Panc1 (cell line): ENCODE results near the gene SRRM5. TPM values are rescaled to one million over a fixed set of nuclear protein-coding genes. Genes with fewer than 3 reads are reported as not detected.

ENCODE experiments used
- ATAC-seq: fragments of 200-7000 bp; cut with Tn5 transposase; 2 replicates; pipeline ENCODE4 v1.9.1; 2020; ENCODE audit warnings: mild to moderate bottlenecking, moderate library complexity
- BruUV-seq: library from RNA; stranded (reverse); fragments of 400-500 nt; replicated peaks from 2 replicates; lab custom pipeline; 2021; lab: Mats Ljungman, UMichigan
- CTCF ChIA-PET: fragments of 300-600 bp; sonication (Branson Sonifier 250); formaldehyde crosslinking; loops from one replicate; lab custom pipeline; 2022; ENCODE audit warnings: antibody characterized with exemption; lab: Charles Lee
- POLR2A ChIA-PET: fragments of 300-600 bp; sonication (Branson Sonifier 250); formaldehyde crosslinking; loops from one replicate; lab custom pipeline; 2022; ENCODE audit warnings: antibody characterized with exemption; lab: Charles Lee
- DNase-seq: peaks from one replicate; pipeline ENCODE4 v3.0.0-alpha.2; 2010; ENCODE audit warnings: low read depth, low spot score
- H3K27ac ChIP-seq: 2 replicates; pipeline ENCODE4 v1.5.1; 2011; ENCODE audit warnings: mild to moderate bottlenecking, low read length, inconsistent platforms
- H3K27me3 ChIP-seq: fragments of 200-500 bp; sonication (Bioruptor generic); 2 replicates; pipeline ENCODE4 v1.6.0; 2014; ENCODE audit warnings: low read length, inconsistent platforms; ENCODE audit not compliant: control insufficient read depth, insufficient read depth
- H3K36me3 ChIP-seq: fragments of 200-500 bp; sonication (Bioruptor generic); 2 replicates; pipeline ENCODE4 v1.5.1; 2014; ENCODE audit warnings: inconsistent platforms, mild to moderate bottlenecking, low read length, moderate library complexity; ENCODE audit not compliant: control insufficient read depth, insufficient read depth
- H3K4me1 ChIP-seq: 2 replicates; pipeline ENCODE4 v1.5.1; 2011; ENCODE audit warnings: inconsistent platforms, mild to moderate bottlenecking, low read length, moderate library complexity; ENCODE audit not compliant: control insufficient read depth, insufficient read depth
- H3K4me3 ChIP-seq, 2 experiments: 2 replicates each; pipeline ENCODE4 v1.5.1; 2011 to 2012; ENCODE audit warnings: low read depth in 2 of 2, low read length in 2 of 2, mild to moderate bottlenecking in 2 of 2, inconsistent platforms in 1 of 2, moderate library complexity in 1 of 2
- H3K9me3 ChIP-seq: fragments of 200-500 bp; sonication (Bioruptor generic); 2 replicates; pipeline ENCODE4 v1.5.1; 2014; ENCODE audit warnings: low read depth, mild to moderate bottlenecking, inconsistent platforms, low read length, moderate library complexity; ENCODE audit not compliant: control insufficient read depth, insufficient read depth
- CTCF ChIP-seq: fragments of 450-650 bp; IDR thresholded peaks from 2 replicates; pipeline ENCODE4 v1.5.1; 2017; ENCODE audit warnings: mild to moderate bottlenecking
- POLR2AphosphoS5 ChIP-seq: IDR thresholded peaks from 2 replicates; pipeline ENCODE4 v1.6.1; 2012; ENCODE audit warnings: mild to moderate bottlenecking, low read depth, low read length, moderate library complexity
- REST ChIP-seq, 2 experiments: IDR thresholded peaks; 2 replicates each; pipeline ENCODE4 v1.6.1; 2011 to 2012; ENCODE audit warnings: low read depth in 2 of 2, control low read depth in 1 of 2, low read length in 1 of 2, mild to moderate bottlenecking in 1 of 2, moderate library complexity in 1 of 2; ENCODE audit not compliant: insufficient read depth in 1 of 2
- SIN3A ChIP-seq: IDR thresholded peaks from 2 replicates; pipeline ENCODE4 v1.6.1; 2012; ENCODE audit warnings: low read depth, mild to moderate bottlenecking, low read length, moderate library complexity, borderline replicate concordance; ENCODE audit not compliant: insufficient read depth
- TCF7L2 ChIP-seq: IDR thresholded peaks from 2 replicates; pipeline ENCODE4 v1.6.1; 2011; ENCODE audit warnings: mild to moderate bottlenecking, low read depth, low read length, inconsistent platforms
- in situ Hi-C: cut with HindIII; loops from 2 replicates; pipeline ENCODE4 v1.10.0; 2016; ENCODE audit warnings: low sequenced_read_pairs, low pct_unique_long_range_greater_than_20kb
- intact Hi-C: fragments of 100-400 bp; cut with micrococcal nuclease; formaldehyde crosslinking; loops from one replicate; pipeline ENCODE4 v1.10.0; 2022; ENCODE audit not compliant: unreplicated experiment
- total RNA-seq: library from RNA; stranded (reverse); gene quantifications from one replicate; pipeline ENCODE4 v1.2.1, GENCODE V29; 2021; ENCODE audit not compliant: unreplicated experiment

SRRM5 gene
- total RNA-seq, 1 experiment from 2014 or later: 0.10 TPM

- CTCF ChIA-PET: no interaction called here
- no peaks in the 10 kb centered on the region for H3K36me3 ChIP-seq
Measured at GRCh38 chr19:43660301-43660970, 48.5 kb downstream of the SRRM5 start.

GRCh38 chr19:43660971-43661360, 49.1 kb downstream of the SRRM5 start:
- no peak for DNase-seq
- H3K36me3 ChIP-seq: no peaks in the 10 kb centered on the region

More at GRCh38 chr19:43660301-43660970, 48.5 kb downstream of the SRRM5 start:
- Histone ChIP-seq H3K4me1 (no peaks in the 10 kb centered on the region), H3K4me3 (no peak overlapping the region), H3K27ac (no peak overlapping the region), H3K27me3 (no peaks in the 10 kb centered on the region), H3K9me3 (no peaks in the 10 kb centered on the region)
- in situ Hi-C loops: no loop called here
- BruUV-seq: no TSS peak
- TF ChIP-seq SIN3A (no peak), REST (IDR thresholded peaks at IDR 0.05; ENCODE audit: insufficient read depth in 1 of 2, low read depth in 2 of 2, low read length in 1 of 2) (no peak), POLR2AphosphoS5 (no peak), CTCF (no peak), TCF7L2 (no peak)
- POLR2A ChIA-PET: no interaction called here
- ATAC-seq (no peak), DNase-seq (no peak)
- intact Hi-C loops: no loop called here

More at GRCh38 chr19:43660971-43661360, 49.1 kb downstream of the SRRM5 start:
- ATAC-seq: no peak
- Histone ChIP-seq H3K4me1 (no peaks in the 10 kb centered on the region), H3K27ac (no peak overlapping the region), H3K9me3 (no peaks in the 10 kb centered on the region), H3K27me3 (no peaks in the 10 kb centered on the region), H3K4me3 (no peak overlapping the region)
- no peak for TF ChIP-seq SIN3A
- TF ChIP-seq POLR2AphosphoS5: no peak
- no peak for TF ChIP-seq TCF7L2
- no peak for TF ChIP-seq CTCF
- no peak for TF ChIP-seq REST (IDR thresholded peaks at IDR 0.05; ENCODE audit: insufficient read depth in 1 of 2, low read depth in 2 of 2, low read length in 1 of 2)
- in situ Hi-C loops (no loop called here), intact Hi-C loops (no loop called here)
- ChIA-PET CTCF (no interaction called here), POLR2A (no interaction called here)
- no TSS peak for BruUV-seq
